ENCODE data around the gene CFAP77.

- TF ChIP-seq POLR2A (IDR thresholded peaks at IDR 0.05), result no peak
- TF ChIP-seq CTCF (IDR thresholded peaks at IDR 0.05), result no peak
These were observed 54.5 kb downstream of the CFAP77 start for GRCh38 chr9:132464547-132464946.

Measured in prostate gland (tissue), 2 donors.